Activated naive CD4-positive, alpha-beta T cell treated with Interleukin-2 at 50 U/mL for 16 hours (primary cell): ENCODE results near the gene HDAC11.

Experiments
- DNase-seq: peaks from one replicate; pipeline ENCODE4 v3.0.0-alpha.2; 2020

The HDAC11 gene

GRCh38 chr3:13528217-13528867 lies 48.2 kb downstream of the HDAC11 start:
- DNase-seq: no peak

GRCh38 chr3:13529196-13530112 lies 49.3 kb downstream of the HDAC11 start:
- no peak for DNase-seq

GRCh38 chr3:13530241-13531009 lies 50.3 kb downstream of the HDAC11 start:
- DNase-seq: no peak

- DNase-seq: no peak
Measured at GRCh38 chr3:13532085-13532484, 52.0 kb downstream of the HDAC11 start.

- DNase-seq: no peak
Measured at GRCh38 chr3:13532631-13533030, 52.5 kb downstream of the HDAC11 start.

- DNase-seq: no peak
Measured at GRCh38 chr3:13533885-13534301, 53.8 kb downstream of the HDAC11 start.

GRCh38 chr3:13535526-13535875 lies 55.4 kb downstream of the HDAC11 start:
- no peak for DNase-seq

GRCh38 chr3:13535905-13536304 lies 55.8 kb downstream of the HDAC11 start:
- DNase-seq: no peak

GRCh38 chr3:13536432-13536831 lies 56.3 kb downstream of the HDAC11 start:
- no peak for DNase-seq

GRCh38 chr3:13536832-13537231 lies 56.7 kb downstream of the HDAC11 start:
- no peak for DNase-seq

- no peak for DNase-seq
Measured at GRCh38 chr3:13537244-13537908, 57.3 kb downstream of the HDAC11 start.

- DNase-seq: no peak
Measured at GRCh38 chr3:13537909-13538296, 57.8 kb downstream of the HDAC11 start.

GRCh38 chr3:13538520-13539291 lies 58.6 kb downstream of the HDAC11 start:
- DNase-seq: no peak

GRCh38 chr3:13539292-13539638 lies 59.2 kb downstream of the HDAC11 start:
- DNase-seq: no peak

GRCh38 chr3:13539671-13540070 lies 59.6 kb downstream of the HDAC11 start:
- no peak for DNase-seq

- DNase-seq: no peak
Measured at GRCh38 chr3:13540297-13540995, 60.3 kb downstream of the HDAC11 start.

GRCh38 chr3:13541691-13542090 lies 61.6 kb downstream of the HDAC11 start:
- no peak for DNase-seq

- no peak for DNase-seq
Measured at GRCh38 chr3:13542142-13542541, 62.0 kb downstream of the HDAC11 start.

- no peak for DNase-seq
Measured at GRCh38 chr3:13543253-13543652, 63.1 kb downstream of the HDAC11 start.

GRCh38 chr3:13544293-13544831 lies 64.3 kb downstream of the HDAC11 start:
- DNase-seq: peak; percentile 40

- DNase-seq: no peak
Measured at GRCh38 chr3:13544951-13545651, 65.0 kb downstream of the HDAC11 start.
